ENCODE data around the gene GRIA4. TPM values are rescaled to one million over a fixed set of nuclear protein-coding genes. Genes with fewer than 3 reads are reported as not detected.

The GRIA4 gene
- total and polyA plus RNA-seq, 2 of the 13 experiments (the other 11 are each of a cell fraction or from before 2014, with no cell fraction given): not detected

DNA sequence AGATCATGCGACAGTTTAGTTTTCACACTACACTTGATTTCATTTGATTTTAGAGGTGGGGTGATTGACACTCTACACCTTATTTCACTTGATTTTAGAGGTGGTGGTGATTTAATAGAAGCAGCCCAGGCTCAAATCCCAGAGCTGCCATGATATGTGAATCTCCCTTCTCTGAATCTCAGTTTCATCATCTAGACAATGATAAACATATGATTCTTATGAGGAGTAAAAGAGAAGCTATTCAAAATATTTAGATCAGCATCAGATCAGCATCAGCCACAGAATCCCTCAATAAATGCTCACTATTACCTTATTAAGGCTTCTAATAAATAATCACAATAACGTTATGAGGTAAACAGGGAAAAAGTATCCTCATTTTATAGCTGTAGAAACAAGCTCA, 313.4 kb downstream of the GRIA4 start (continued):
- TF ChIP-seq, protein P1, sequence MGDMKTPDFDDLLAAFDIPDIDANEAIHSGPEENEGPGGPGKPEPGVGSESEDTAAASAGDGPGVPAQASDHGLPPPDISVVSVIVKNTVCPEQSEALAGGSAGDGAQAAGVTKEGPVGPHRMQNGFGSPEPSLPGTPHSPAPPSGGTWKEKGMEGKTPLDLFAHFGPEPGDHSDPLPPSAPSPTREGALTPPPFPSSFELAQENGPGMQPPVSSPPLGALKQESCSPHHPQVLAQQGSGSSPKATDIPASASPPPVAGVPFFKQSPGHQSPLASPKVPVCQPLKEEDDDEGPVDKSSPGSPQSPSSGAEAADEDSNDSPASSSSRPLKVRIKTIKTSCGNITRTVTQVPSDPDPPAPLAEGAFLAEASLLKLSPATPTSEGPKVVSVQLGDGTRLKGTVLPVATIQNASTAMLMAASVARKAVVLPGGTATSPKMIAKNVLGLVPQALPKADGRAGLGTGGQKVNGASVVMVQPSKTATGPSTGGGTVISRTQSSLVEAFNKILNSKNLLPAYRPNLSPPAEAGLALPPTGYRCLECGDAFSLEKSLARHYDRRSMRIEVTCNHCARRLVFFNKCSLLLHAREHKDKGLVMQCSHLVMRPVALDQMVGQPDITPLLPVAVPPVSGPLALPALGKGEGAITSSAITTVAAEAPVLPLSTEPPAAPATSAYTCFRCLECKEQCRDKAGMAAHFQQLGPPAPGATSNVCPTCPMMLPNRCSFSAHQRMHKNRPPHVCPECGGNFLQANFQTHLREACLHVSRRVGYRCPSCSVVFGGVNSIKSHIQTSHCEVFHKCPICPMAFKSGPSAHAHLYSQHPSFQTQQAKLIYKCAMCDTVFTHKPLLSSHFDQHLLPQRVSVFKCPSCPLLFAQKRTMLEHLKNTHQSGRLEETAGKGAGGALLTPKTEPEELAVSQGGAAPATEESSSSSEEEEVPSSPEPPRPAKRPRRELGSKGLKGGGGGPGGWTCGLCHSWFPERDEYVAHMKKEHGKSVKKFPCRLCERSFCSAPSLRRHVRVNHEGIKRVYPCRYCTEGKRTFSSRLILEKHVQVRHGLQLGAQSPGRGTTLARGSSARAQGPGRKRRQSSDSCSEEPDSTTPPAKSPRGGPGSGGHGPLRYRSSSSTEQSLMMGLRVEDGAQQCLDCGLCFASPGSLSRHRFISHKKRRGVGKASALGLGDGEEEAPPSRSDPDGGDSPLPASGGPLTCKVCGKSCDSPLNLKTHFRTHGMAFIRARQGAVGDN (CRISPR knock-in tag; IDR thresholded peaks at IDR 0.05): no peak
- TF ChIP-seq, protein P2, sequence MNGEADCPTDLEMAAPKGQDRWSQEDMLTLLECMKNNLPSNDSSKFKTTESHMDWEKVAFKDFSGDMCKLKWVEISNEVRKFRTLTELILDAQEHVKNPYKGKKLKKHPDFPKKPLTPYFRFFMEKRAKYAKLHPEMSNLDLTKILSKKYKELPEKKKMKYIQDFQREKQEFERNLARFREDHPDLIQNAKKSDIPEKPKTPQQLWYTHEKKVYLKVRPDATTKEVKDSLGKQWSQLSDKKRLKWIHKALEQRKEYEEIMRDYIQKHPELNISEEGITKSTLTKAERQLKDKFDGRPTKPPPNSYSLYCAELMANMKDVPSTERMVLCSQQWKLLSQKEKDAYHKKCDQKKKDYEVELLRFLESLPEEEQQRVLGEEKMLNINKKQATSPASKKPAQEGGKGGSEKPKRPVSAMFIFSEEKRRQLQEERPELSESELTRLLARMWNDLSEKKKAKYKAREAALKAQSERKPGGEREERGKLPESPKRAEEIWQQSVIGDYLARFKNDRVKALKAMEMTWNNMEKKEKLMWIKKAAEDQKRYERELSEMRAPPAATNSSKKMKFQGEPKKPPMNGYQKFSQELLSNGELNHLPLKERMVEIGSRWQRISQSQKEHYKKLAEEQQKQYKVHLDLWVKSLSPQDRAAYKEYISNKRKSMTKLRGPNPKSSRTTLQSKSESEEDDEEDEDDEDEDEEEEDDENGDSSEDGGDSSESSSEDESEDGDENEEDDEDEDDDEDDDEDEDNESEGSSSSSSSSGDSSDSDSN (CRISPR knock-in tag; IDR thresholded peaks at IDR 0.05): no peak
- TF ChIP-seq ZBTB42 (CRISPR knock-in tag; IDR thresholded peaks at IDR 0.05): no peak
- no peak for TF ChIP-seq ZNF383 (CRISPR knock-in tag; IDR thresholded peaks at IDR 0.05; ENCODE audit: borderline replicate concordance)
- no peak for TF ChIP-seq ZC3H4 (CRISPR knock-in tag; IDR thresholded peaks at IDR 0.05; ENCODE audit: borderline replicate concordance)

DNA sequence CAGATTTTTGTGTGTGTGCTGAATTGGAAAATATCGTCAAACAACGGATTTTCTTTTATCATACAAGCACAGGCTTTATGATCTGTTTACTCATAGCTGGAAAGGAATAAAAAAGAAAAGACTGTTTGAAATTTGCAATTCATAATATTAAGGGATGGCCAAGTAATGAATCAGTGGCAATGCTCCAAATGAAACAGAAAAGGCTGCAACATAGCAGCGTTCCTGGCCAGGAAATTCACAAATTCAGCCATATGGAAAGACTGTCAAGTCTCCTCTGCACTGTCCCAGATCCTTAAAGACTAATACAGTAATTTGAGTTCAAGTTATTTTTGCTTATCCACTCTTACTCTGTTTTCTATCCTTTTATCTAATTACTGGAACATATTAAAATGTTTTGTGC, 313.9 kb downstream of the GRIA4 start:
- no peak overlapping the region for H2AFZ ChIP-seq (ENCODE audit: low read length)
- TF ChIP-seq SAP130 (CRISPR knock-in tag; IDR thresholded peaks at IDR 0.05; ENCODE audit: low read depth): no peak
- H3K9me3 ChIP-seq (ENCODE audit: low read length): no peaks in the 10 kb centered on the region
- ChIA-PET POLR2A (no interaction called here), CTCF (ENCODE audit: low intra/inter-chr PET ratio, low total read pairs) (no interaction called here)
- no peaks in the 10 kb centered on the region for H3K79me2 ChIP-seq (ENCODE audit: insufficient read depth, low read length)
- H3K9ac ChIP-seq (ENCODE audit: insufficient read depth, low read depth, low read length): no peak overlapping the region
- H3K27ac ChIP-seq (ENCODE audit: extremely low read length, insufficient read depth, low read length): no peak overlapping the region
- BruUV-seq (replicated peaks): no TSS peak
- H3K4me2 ChIP-seq (ENCODE audit: low read depth, low read length): no peak overlapping the region
- DNase-seq (ENCODE audit: low spot score): no peak
- no peaks in the 10 kb centered on the region for H3K27me3 ChIP-seq (ENCODE audit: control insufficient read depth in 1 of 2, insufficient read depth in 2 of 2, low read length in 2 of 2)
- no peak overlapping the region for H3K4me3 ChIP-seq (replicated peaks in 1 of 3; ENCODE audit: insufficient read depth in 1 of 3, low read depth in 2 of 3, low read length in 3 of 3)
- in situ Hi-C loops (cut with HindIII; ENCODE audit: extremely low pct_ligation_motif_present, low pct_unique_long_range_greater_than_20kb): no loop called here
- WGBS (ENCODE audit: low lambda C conversion rate): 1% methylated on average over 3 of the region's 3 CpGs
- no peak for FAIRE-seq
- no peaks in the 10 kb centered on the region for H4K20me1 ChIP-seq (ENCODE audit: insufficient read depth, low read length)
- H3K36me3 ChIP-seq (replicated peaks in 1 of 2; ENCODE audit: control insufficient read depth in 1 of 2, insufficient read depth in 2 of 2, low read length in 2 of 2): no peaks in the 10 kb centered on the region
- no peak for ATAC-seq
- no peaks in the 10 kb centered on the region for H3K4me1 ChIP-seq (ENCODE audit: insufficient read depth, low read length)
- intact Hi-C loops (cut with micrococcal nuclease; ENCODE audit: unreplicated experiment): no loop called here
